Measurements from ENCODE around the gene VSTM4.

The VSTM4 gene

DNA sequence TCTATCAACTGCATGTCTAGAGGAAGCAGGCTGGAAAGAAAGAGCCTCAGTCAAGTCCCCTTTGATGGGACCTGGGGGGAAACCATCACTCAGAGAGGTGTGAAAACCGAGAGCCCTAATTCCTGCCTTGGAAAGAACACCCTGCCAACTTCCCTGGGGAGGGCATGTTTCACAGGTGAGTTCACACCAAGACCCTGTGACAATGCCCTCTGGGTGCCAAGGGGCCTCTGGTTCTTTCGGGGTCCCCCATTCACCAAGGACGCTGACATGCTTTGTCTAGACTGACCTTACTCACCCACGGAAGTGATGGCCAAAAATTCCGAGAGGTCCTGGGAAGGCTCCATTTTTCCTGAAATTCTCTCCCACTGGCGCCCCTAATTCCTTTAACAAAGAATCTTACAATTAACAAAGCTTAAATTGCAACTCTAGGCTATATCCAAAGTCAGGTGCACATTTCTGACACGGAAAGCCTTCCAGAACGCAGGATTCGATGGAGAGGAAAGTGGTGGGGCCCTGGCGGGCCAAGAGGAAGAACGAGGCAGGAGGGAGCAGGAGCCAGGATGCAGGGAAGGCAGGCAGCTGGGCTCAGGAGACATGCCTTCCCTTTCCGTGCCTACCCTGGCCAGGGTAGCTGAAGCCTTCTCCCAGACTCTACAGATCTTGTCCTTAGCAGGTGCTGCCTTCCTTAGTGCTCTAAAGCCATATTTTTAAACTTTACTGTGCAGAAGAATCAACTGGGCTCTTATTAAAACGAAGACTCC lies 23.7 kb downstream of the VSTM4 start:
- DNase-seq = no peak

DNA sequence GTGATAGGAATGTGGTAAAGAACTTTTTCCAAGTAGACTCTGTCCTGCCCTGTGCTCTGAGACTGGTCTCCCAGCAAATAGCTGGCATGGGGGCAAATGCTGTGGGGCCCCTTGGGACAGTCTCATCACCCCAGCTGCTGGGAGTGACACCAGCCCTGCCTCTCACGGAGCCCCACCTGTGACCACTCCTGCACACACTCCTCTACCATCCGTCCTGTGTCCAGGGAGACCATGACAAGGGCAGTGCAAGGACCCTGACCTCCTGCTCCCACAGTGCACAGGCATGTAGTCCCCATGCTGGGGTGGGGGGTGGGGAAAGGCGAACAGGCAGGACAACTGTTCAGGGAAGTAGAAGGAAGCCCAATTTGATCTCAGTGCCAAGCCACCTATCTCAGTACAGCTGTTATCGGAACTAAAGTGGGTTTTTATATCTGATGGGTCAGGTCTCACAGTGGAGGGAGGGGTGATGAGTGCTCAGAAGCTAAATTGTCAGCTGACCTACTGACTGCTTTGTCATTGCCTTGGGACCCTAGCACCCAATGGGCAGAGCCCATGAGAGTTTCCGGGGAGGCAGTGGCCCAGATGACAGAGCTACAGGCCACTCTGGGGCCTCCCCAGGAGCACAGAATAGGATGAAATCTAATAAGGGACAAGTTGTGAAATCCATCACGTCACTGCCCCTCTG lies 24.5 kb downstream of the VSTM4 start:
- DNase-seq = no peak

DNA sequence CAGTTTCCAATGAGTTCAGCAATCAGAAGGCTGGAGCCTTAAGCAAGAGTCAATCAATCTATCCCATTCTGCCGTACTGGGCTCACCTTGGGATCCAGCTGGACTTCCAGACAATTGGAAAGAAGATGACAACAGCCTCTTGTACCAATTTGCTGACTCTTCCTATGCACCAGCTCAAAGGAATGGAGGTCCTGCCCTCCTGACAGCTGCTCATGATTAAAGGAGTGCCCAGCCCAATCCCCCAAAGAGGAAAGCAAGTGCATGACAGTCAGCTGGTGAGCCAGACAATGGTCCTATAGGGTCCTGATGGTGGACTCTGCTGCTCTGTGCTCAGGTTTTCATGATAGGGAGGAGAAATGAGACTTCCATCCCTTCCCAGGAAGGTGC lies 25.1 kb downstream of the VSTM4 start:
- no peak for DNase-seq

DNA sequence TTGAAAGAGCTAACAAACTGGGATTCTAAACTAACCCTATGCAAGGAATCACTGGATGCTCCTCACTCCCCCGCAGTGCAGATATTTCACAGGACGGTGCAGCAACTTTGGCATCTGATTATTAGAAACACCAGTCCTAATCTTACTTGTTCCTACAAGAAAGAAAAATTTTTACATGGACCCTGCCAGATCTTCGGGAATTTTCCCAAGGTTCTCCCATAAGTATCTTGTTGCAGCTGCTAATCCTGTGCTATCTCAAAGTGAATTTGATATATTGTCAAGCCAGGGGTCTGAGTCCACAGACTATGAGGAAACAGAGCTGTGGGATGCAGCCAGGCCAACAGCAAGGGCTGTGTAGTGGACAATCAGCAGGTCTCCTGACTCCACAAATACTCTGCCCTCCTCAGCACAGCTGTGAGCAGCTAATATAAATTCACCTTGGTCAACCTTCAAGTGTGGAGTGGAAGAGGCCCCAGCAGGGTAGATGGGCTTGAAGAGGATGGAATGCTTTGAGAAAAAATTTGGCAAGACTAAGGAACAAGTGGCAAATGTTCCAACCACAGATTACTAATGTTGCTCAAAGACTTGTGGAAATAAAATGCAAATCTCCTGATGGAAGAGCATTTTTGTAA lies 25.6 kb downstream of the VSTM4 start:
- DNase-seq = no peak

DNA sequence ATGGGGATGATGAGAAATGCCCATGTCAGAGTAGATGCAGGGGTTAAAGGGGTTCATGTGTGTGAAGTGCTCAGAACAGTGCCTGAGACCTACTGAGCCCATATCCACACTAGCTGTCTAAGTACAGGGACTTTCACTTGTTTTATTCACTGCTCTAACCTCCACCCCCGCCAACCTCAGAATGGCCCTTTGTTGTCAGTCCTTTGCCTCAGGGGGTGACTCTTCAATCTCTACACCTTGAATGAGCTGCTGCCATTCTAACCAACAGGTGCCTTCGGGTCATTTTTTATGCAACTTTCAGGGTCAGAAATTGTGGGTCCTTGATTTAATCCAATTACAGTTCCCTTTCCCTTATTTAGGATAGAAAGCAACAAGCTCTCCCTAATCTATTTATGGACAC lies 26.2 kb downstream of the VSTM4 start:
- DNase-seq = no peak

DNA sequence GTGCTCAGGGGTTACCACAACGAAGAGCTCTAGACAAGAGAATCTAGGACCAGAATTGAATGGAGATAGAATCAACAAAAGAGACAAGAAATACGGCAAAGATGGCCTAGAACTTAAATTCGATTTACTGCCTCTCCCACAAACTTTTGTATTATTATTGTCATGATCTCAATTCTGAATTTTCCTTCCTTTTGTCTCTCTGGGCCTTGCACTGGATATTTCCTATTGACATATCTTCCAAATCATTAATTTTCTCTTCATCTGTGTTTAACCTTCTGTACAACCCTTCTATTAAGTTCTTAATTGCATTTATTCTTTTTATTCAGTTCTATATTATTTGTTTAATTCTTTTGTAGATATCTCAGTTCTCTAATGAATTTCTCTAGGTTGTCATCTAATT lies 28.4 kb downstream of the VSTM4 start:
- DNase-seq = no peak

DNA sequence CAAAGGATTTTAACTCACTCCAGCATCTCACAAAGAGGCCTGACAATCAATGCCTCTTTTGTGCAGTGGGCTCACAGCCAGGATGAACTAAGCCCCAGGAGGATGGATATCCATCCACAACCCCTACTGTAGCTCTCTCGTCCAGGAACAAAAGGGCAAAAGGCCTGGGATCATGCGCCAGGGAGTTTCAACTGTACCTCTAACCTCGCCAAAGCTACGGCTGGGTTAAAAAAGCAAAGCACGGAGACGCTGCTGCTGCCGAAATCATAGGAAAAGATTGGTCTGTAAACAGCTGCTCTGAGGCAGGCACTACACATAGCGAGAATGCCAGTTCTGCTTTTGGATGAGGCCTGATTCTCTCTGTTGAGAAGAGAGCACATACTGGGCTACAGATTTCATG lies 32.1 kb downstream of the VSTM4 start:
- no peak for DNase-seq

DNA sequence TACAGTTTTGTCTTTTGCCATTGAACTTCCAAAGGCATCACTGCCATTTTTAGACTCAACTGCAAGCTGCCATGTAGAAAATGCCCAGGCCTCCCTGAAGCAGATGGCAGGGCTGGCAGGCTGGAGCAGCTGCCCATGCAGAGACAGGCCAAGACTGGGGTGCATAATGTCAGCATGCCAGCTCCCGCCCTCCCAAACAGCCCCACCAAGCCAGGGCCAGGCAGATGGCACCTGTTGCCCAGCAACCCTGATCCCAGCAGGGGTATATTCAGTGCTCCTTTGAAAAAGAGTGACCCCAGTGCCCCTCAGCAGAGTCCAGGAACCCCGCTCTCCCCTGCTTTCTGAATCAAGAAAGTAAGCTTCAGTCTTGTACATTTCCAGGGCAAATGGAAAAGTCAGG lies 32.6 kb downstream of the VSTM4 start:
- no peak for DNase-seq

DNA sequence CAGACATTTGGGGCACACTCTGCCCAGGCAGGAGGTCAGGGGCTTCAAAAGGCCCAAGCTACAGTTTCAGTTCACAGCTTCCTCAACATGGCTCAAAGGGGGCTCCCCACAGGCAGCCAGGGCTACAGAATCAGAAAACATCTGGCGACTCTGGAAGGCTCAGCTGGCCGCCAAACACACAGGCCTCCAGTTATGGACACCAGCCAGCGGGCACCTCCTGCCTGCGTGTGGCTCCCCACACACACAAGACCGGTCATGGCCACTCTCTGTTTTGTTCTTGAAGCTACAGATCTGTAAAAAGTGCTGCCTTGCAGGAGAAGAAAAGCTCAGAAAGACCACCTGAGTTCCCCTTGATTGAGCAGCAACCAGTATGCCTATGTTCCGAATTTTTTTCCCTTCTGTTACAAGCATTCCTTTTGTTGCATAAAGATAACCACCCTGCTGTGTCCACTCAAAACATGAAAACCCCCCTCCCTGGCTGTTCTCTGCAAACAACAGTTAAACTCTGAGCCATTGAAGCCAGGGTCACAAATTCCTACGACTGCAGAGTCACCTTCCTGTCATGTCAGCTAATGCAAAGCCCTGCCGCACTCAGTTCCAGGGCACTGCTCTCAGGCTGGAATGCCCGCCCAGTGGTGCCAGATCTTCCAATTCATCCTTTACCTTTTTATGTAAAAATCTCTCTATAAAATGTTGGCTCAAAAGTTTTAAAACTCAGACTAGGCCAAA lies 33.6 kb downstream of the VSTM4 start:
- DNase-seq = no peak

DNA sequence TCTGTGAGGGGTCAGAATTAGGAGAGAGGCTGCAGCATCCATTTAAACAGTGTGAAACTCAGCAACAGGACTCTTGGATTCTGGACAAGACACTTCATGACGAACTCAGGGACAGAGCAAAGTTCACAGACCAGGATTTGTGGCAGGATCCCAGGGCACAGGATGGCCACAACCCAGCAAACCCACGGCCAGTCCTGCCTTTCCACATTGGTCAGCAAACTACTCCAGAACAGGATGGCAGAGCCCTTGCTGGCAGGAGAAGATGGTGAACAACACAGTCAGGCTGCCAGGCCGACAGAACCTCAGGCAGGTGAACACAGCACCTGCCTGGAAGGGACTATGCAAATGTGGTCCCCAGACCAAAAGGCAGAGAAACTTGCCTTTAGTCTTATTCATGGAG lies 34.4 kb downstream of the VSTM4 start:
- no peak for DNase-seq

DNA sequence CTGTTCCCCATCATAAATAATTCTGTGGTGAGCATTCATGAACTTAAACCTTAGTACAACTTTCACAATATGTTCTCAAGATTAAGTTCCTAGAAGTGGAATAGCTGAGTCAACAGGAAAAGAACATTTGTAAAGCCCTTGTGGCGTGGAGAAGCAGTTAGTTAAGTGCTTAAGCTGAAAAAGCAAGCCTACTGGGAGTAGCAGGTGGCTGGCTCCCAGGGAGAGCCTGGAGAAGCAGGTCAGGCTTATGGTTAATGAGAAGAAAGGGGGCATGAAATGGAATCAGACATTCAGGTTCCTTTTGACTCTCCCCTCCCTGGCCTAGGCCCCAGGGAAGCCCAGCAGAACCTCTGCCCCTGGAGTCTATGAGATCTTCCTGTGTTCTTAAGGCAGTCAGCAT lies 35.3 kb downstream of the VSTM4 start:
- no peak for DNase-seq

DNA sequence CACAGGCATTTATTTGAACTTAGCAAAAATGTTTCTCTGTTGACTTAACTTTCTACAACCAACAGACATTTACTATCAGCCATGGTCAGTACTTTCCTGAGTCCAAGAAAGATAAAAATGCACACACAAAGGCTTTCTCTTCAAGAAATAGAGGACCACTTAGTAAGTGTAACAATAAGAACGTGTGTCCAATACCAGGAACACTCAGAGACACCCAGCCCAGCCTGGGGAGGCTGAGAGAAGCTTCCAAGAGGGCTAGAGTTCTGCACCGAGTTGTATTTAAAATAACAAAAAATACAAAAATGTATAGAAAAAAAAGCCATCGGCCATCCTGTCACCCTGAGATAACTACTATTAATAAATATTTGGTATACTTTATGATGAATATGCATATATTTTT lies 35.8 kb downstream of the VSTM4 start:
- DNase-seq = no peak

DNA sequence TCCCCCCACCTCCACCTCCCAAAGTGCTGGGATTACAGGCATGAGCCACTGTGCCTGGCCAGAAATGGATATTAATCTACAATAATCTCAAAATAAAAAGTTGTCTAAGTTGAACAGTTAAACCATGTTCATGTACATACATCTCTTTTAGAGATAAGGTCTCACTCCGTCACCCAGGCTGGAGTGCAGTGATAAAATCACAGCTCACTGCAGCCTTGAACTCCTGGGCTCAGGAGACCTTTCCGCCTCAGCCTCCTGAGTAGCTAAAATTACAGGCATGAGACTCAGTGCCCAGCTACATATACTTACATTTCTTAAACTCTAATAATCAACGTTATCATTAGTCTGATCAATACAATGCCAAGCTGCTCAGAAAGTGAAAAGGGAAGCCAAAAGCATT lies 36.2 kb downstream of the VSTM4 start:
- no peak for DNase-seq

DNA sequence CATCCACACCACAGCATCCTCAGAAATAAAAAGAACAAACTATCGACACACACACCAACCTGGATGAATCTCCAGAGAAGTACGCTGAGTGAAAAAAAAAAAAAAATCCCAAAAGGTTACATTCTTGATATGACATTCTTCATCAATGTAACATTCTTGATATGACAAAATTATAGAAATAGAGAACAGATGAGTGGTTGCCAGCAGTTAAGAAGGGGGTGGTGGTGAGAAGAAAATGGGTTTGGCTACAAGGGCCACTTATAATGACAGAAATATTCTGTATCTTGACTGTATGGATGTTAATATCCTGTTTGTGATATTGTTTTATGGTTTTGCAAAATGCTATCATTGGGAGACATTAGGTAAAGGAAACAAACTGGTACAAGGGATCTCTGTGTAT lies 36.9 kb downstream of the VSTM4 start:
- no peak for DNase-seq

DNA sequence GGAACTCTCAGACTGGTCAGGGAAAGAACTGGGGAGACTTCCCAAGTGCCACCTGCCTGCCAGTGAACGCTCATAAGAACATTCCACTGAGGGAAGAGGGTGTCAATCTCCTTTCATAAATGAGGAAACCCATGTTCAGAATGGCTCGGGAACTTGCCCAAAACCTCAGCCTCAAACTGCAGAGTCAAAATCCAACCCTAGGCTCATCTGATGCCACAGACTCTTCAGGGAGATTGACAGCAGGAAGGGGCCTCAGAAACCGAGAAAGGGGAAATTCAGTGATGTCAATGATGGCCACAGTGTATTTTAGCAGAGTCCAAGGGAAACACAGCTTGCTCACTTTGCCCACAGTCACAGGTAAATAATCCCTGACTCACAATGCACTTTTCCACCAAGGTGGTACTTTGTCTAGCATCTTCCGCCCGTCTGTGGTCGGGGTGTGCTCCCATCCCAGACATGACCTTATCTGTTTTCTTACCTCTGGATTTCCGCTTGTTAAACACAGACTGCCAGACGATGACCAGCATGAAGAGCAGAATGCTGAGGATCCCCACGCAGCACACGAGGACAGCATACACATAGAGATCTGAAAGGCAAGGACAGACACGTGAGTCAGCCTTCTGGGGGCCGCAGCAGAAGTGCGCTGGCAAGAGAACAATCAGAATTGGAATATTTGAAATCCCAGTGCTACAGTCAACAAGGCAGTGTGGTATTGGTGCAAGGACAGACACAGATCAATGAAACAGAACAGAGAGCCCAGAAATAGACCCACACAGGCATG lies 38.4 kb downstream of the VSTM4 start:
- DNase-seq = no peak

DNA sequence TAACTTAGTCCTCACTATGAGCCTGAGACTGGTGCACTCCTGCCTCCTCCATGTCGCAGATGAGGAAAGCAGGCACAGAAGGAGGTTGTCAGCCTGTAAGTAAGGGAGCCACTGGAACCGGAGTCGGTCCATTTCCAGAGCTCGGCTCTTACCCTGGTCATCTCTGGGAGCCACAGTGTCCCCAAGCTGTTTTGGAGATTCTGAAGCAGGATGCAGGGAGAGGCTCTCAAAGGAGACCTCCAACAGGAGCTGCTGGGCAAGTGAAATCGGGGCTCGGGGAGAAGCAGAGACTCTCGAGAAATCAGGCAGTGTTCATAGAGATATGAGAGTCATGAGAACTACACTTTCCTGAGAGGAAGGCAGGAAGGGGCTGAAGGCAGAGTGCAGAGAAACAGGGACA lies 39.0 kb downstream of the VSTM4 start:
- DNase-seq = no peak

DNA sequence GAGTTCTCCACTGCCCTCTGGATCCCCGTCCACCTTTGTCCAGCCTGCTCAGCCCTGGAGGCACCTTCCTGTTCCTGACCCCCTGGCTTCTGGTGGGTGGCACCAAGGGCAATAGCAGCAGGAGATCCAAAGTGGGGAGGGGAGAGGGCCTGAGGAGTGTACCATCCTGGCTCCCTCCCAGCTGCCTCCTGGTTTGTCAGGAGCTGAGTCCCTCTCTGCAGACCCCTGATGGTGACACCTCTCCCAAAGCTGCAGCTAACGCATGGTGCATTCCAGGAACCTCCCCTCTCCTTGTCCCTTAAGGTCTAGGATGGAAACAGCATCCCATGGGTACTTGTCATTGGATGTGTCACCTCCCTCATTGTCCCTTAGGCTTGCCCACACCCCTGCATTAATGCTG lies 39.6 kb downstream of the VSTM4 start:
- DNase-seq = no peak

DNA sequence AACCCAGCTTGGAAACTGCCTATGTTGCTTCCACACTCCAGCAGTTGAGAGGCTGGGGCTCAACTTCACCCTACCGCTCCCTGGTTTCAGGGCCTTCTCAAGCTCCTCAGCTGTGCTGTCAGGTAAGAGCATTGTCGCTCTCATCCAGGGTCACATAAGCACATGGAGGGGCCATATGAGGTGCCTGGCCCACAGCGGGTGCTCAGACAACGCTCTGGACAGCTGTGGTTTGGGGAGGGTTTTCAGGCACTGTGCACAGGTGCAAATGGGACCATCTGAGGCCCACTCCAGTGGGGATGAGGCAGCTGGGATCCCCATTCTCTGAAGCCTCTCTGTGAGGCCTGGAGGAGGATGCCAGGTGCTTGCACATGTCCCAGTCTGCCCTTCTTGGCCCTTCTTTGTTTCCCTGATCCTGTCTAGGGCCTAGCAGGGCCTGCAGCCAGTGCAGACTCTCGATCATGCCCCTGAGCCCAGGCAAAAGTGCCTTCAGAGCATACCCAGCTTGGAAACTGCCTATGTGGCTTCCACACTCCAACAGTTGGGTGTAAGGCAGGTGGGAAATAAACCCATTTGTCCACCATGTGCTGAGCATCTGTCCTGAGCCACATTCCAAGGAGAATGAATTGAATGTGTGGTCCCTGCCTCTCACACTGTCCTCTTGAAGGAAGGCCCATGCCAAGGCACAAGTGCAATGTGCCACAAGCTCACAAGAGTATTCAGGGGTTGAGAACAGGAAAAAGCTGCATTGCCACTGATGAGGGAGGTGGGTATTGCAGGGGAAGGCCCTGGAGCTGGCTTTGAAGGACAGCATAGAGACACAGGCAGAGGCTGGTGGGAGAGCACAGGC lies 40.3 kb downstream of the VSTM4 start:
- DNase-seq = no peak

DNA sequence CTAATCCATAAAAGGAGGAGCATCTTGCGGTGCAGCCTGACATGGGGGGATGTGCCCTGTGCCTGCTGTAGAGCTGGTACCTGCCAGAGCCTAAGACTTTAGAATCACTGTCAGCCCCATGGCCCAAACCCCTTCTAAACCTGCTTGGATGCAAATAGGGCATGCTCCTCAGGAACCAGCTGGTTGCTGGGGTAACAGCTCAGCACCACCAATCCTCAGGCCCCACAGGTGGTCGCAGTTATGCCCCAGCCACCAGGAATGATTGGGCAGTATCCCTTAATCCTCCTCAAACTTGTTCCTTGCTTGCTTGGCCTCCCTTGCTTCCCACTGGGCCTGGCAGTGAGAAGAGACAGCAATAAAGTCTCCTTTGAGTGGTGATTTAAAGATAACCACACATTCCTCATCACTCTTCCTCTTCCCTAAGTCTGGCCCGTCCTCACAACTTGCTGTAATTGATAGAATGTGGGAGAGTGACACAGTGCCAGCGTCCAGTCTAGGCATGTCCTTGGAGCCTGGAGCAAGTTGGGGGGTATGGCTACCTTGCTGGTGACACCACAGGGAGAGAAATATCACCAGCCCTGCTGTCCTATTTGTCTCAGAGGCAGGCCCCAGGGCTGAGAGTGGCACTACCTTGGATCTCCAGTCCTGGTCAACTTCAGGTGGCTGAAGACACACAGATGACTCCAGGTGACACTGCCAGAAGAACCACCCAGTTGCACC lies 43.0 kb downstream of the VSTM4 start:
- no peak for DNase-seq

DNA sequence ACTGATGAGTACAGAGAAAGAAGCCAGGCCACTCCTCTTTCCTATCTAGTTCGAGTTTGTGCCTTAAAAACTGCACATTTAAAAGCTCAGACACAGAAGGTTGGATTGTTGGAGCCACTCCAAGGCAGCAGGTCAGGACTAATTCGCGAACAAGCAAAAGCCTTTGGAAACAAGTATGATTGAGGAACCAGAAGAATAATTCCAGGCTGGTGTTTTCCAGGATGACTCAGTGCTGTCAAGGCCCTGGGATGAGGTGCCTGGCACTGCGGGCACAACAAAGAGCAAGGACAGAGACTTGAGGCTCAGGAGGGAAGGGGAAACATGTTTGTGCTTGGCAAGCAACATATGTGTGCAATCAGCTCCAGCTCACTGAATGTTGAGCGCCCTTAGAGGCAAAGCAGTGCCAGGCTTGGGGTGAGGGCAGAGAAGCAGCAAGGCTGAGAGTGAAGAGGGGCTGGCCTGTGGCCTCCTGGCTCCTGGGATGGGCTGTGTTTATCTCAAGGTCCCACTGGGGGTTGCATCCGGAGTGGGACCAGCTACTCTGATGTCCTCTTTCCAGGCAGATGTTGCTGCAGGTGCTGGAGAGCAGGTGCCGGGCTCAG lies 44.1 kb downstream of the VSTM4 start:
- DNase-seq = no peak

DNA sequence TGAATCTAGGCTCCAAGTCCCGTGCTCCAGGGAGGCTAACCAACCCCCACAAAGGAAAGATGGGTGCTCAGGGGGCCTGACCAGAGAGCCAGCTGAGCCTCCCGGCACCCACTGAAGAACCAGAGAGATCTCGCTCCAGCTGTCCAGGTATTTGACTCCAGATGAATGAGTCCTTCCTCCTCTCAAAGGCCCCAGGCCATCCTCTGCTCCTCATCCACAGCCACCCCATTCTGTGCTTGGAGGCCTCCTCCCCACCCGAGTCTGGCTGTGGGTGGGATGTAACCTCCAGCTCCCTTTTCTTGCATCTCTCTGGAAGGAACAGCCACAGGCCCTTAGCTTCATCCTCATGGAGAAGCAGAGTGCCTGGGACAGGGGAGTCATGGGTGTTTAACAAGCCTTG lies 44.6 kb downstream of the VSTM4 start:
- no peak for DNase-seq

All from T-helper 9 cell (primary cell).